HG03571 (cell line): Measurements from ENCODE around the gene RETN.

Source experiments
- ATAC-seq: cut with Tn5 transposase; IDR thresholded peaks from one replicate; pipeline ENCODE4 v1.9.1; 2021; ENCODE audit not compliant: unreplicated experiment

Gene RETN

GRCh38 chr19:7668842-7669241 is at the start of gene RETN:
Gene RETN, plus strand, starts transcription at chr19:7669049. Its CDS starts 278 bp downstream, at chr19:7669327.
- ATAC-seq = no peak

GRCh38 chr19:7619671-7620441 is 49.0 kb upstream of the RETN start:
- no peak for ATAC-seq

- ATAC-seq = no peak
These were observed 48.1 kb upstream of the RETN start for GRCh38 chr19:7620442-7621412.

GRCh38 chr19:7622933-7623685 is 45.7 kb upstream of the RETN start:
- ATAC-seq = no peak

- no peak for ATAC-seq
These were observed 44.9 kb upstream of the RETN start for GRCh38 chr19:7623725-7624603.

GRCh38 chr19:7624810-7625209 is 44.0 kb upstream of the RETN start:
- ATAC-seq = no peak

GRCh38 chr19:7625763-7626372 is 43.0 kb upstream of the RETN start:
- no peak for ATAC-seq

- no peak for ATAC-seq
These were observed 41.7 kb upstream of the RETN start for GRCh38 chr19:7627166-7627565.

GRCh38 chr19:7628589-7629311 is 40.1 kb upstream of the RETN start:
- ATAC-seq = no peak

GRCh38 chr19:7629347-7630054 is 39.3 kb upstream of the RETN start, which contains the start of the genes PET100 and XAB2:
Gene PET100, plus strand, starts transcription at chr19:7629793. Its CDS starts 41 bp downstream, at chr19:7629834.
Gene XAB2, minus strand, starts transcription at chr19:7629545. Its CDS starts 18 bp downstream, at chr19:7629527.
- peak; percentile 89 for ATAC-seq

GRCh38 chr19:7631577-7631976 is 37.3 kb upstream of the RETN start:
- no peak for ATAC-seq

GRCh38 chr19:7632340-7633203 is 36.3 kb upstream of the RETN start:
- ATAC-seq = no peak

- no peak for ATAC-seq
These were observed 35.2 kb upstream of the RETN start, which contains the start of gene PCP2 for GRCh38 chr19:7633698-7634097. Gene PCP2, minus strand, starts transcription at chr19:7633719. Its CDS starts 262 bp downstream, at chr19:7633457.

- ATAC-seq = no peak
These were observed 33.2 kb upstream of the RETN start for GRCh38 chr19:7635670-7636069.

- ATAC-seq = no peak
These were observed 32.5 kb upstream of the RETN start for GRCh38 chr19:7636317-7636690.

GRCh38 chr19:7636691-7637373 is 32.0 kb upstream of the RETN start, which contains the start of gene STXBP2:
Gene STXBP2, plus strand, starts transcription at chr19:7637110. Its CDS starts 40 bp downstream, at chr19:7637150.
- ATAC-seq = peak; percentile 57
